Measurements from ENCODE around the gene TMEM196. TPM values are rescaled to one million over a fixed set of nuclear protein-coding genes. Genes with fewer than 3 reads are reported as not detected.

Gene TMEM196
- total RNA-seq, 1 donor from 2014 or later = not detected

- TF ChIP-seq CTCF (IDR thresholded peaks at IDR 0.05) = peak; percentile 87
- DNase-seq (peak; percentile 97), ATAC-seq (peak; percentile 100)
- H3K27me3 ChIP-seq = no peaks in the 10 kb centered on the region
- H3K36me3 ChIP-seq = no peaks in the 10 kb centered on the region
- H3K27ac ChIP-seq = peak within 1 kb of the TSS; percentile 74
- intact Hi-C loops (cut with DNase I) = no loop called here
- no peaks in the 10 kb centered on the region for H3K9me3 ChIP-seq
- peaks cover 16% of the 10 kb centered on the region for H3K4me1 ChIP-seq
- H3K4me3 ChIP-seq = peak within 1 kb of the TSS; percentile 94
Measured at GRCh38 chr7:19708397-19709248, 64.8 kb downstream of the TMEM196 start, which contains the start of gene POLR1F. TSS of gene POLR1F (minus strand) at chr7:19709037. CDS start at chr7:19709016, 21 bp downstream.

GRCh38 chr7:19707240-19707639 lies 66.2 kb downstream of the TMEM196 start:
- Histone ChIP-seq H3K27me3 (no peaks in the 10 kb centered on the region), H3K36me3 (no peaks in the 10 kb centered on the region), H3K4me3 (no peak overlapping the region), H3K27ac (no peak overlapping the region), H3K9me3 (no peaks in the 10 kb centered on the region), H3K4me1 (peaks cover 16% of the 10 kb centered on the region)
- no peak for TF ChIP-seq CTCF (IDR thresholded peaks at IDR 0.05)
- intact Hi-C loops (cut with DNase I) = no loop called here
- ATAC-seq (no peak), DNase-seq (no peak)

- no peaks in the 10 kb centered on the region for H3K27me3 ChIP-seq
- ATAC-seq = no peak
- H3K4me1 ChIP-seq = peaks cover 16% of the 10 kb centered on the region
- no peak overlapping the region for H3K27ac ChIP-seq
- no peak overlapping the region for H3K4me3 ChIP-seq
- intact Hi-C loops (cut with DNase I) = no loop called here
- peaks cover 3% of the 10 kb centered on the region for H3K36me3 ChIP-seq
- DNase-seq = no peak
- no peaks in the 10 kb centered on the region for H3K9me3 ChIP-seq
- TF ChIP-seq CTCF (IDR thresholded peaks at IDR 0.05) = no peak
Measured at GRCh38 chr7:19705663-19706062, 67.8 kb downstream of the TMEM196 start.

- DNase-seq (no peak), ATAC-seq (no peak)
- TF ChIP-seq CTCF (IDR thresholded peaks at IDR 0.05) = no peak
- no peak overlapping the region for H3K27ac ChIP-seq
- H3K36me3 ChIP-seq = peaks cover 16% of the 10 kb centered on the region
- no peak overlapping the region for H3K4me3 ChIP-seq
- no peaks in the 10 kb centered on the region for H3K4me1 ChIP-seq
- H3K27me3 ChIP-seq = no peaks in the 10 kb centered on the region
- intact Hi-C loops (cut with DNase I) = no loop called here
- no peaks in the 10 kb centered on the region for H3K9me3 ChIP-seq
Measured at GRCh38 chr7:19701471-19701870, 71.9 kb downstream of the TMEM196 start.

- no peaks in the 10 kb centered on the region for H3K9me3 ChIP-seq
- no peak for DNase-seq
- intact Hi-C loops (cut with DNase I) = no loop called here
- H3K4me1 ChIP-seq = no peaks in the 10 kb centered on the region
- peaks cover 16% of the 10 kb centered on the region for H3K36me3 ChIP-seq
- TF ChIP-seq CTCF (IDR thresholded peaks at IDR 0.05) = no peak
- ATAC-seq = no peak
- no peak overlapping the region for H3K27ac ChIP-seq
- no peaks in the 10 kb centered on the region for H3K27me3 ChIP-seq
- no peak overlapping the region for H3K4me3 ChIP-seq
Measured at GRCh38 chr7:19700936-19701335, 72.5 kb downstream of the TMEM196 start.
